ENCODE measurements around the gene KLK10.

The KLK10 gene

DNA sequence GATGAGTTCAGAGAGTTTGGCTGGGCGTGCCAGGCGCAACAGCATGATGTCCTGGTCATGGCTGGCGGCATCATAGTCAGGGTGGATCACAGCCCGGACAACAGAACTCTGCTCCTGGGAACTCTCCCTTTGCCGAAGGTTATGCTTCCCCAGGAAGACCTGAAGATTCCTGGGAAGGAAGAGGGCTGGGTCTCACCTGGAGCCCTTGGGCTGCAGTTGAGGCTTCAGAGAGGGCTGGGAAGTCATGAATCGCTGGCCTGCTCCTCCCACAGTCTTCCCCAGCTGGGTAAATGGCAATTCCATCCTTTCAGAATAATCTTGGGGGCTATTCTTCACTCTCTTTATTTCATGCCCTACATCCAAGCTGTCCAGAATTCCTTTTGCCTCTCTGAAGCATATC lies 56.1 kb downstream of the KLK10 start:
- no peak for DNase-seq

Measured in stimulated activated naive CD4-positive, alpha-beta T cell treated with Interleukin-2 at 50 U/mL for 16 hours (primary cell).